ENCODE measurements around the gene PLXNA2.

DNA sequence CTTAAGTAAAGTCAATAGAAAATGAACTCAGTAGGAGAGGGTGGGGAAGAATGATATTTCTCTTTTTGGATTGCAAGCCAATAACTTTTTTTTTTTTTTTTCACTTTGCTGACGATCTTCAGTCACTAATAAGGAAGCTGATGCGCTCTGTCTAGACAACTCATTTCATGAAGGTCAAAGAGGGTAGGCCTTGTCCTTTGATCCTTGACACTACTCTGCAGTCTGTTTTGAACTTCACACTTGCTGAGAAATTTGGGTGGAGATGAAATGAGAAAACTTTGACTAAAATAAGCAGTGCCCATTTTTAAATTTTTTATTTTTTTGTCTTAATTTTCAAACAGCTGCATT, 20.9 kb upstream of the PLXNA2 start:
- no peak for TF ChIP-seq CTCF (IDR thresholded peaks at IDR 0.05)
- no peak for TF ChIP-seq EP300 (IDR thresholded peaks at IDR 0.05; ENCODE audit: borderline replicate concordance in 1 of 2, low read depth in 1 of 2, low read length in 1 of 2)
- TF ChIP-seq POLR2AphosphoS5 (IDR thresholded peaks at IDR 0.05; ENCODE audit: low read depth, low read length), result no peak
- no peak for TF ChIP-seq SMC3 (IDR thresholded peaks at IDR 0.05; ENCODE audit: low read depth, low read length)
- no peak for TF ChIP-seq NFIC (IDR thresholded peaks at IDR 0.05; ENCODE audit: borderline replicate concordance)
- TF ChIP-seq YY1 (IDR thresholded peaks at IDR 0.05; ENCODE audit: low read depth), result no peak
- TF ChIP-seq JUND (IDR thresholded peaks at IDR 0.05), result no peak
- no peak for TF ChIP-seq SIN3A (IDR thresholded peaks at IDR 0.05; ENCODE audit: borderline replicate concordance, low read depth, low read length)
- TF ChIP-seq NRF1 (IDR thresholded peaks at IDR 0.05; ENCODE audit: low read depth, low read length), result no peak
- TF ChIP-seq FOSL2 (IDR thresholded peaks at IDR 0.05; ENCODE audit: borderline replicate concordance, low read depth), result no peak

Measured in SK-N-SH (cell line).